HG03103 (cell line): Measurements from ENCODE around the gene ZFP57.

Source experiments
- ATAC-seq: cut with Tn5 transposase; IDR thresholded peaks from one replicate; pipeline ENCODE4 v1.9.1; 2021; ENCODE audit warnings: low read depth; ENCODE audit not compliant: unreplicated experiment

ZFP57 gene

GRCh38 chr6:29656157-29656556 lies 24.8 kb downstream of the ZFP57 start:
- no peak for ATAC-seq

DNA sequence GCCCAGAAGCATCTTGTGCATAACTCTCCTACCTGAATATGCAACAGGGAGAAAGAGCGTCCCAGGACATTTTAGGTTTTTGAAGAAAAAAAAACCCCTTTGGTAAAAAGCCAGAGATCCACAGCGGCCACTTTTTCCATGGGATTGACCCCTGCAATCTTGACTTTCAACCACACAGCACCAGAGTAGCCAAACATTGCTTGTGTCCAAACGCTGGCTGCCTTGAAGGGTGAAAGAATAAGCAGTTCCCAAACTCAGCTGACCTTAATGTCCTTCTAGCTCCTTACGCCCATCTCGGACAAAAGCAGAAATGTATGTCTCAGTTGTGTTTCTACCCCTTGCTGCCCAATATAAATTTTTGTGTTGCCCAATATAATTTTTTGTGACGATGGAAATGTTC lies 25.3 kb downstream of the ZFP57 start:
- no peak for ATAC-seq

GRCh38 chr6:29653452-29654038 lies 27.4 kb downstream of the ZFP57 start:
- ATAC-seq, result no peak

DNA sequence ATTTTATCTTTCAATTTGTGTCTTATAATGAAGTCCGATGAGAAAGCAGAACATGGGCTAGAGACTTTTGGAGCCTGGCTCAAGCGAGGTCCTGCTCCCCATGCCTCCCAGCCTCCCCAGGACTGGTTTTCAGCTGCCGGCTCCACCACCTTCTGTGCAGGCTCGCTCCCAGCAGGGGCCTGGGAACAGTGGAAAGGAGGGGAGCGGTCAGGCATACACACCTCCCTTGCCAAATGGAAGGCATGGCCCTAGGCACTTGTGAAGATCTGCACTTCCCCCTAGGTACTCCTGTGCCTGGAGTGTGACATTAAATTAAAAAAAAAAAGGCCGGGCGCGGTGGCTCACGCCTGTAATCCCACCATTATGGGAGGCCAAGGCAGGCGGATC lies 28.8 kb downstream of the ZFP57 start:
- no peak for ATAC-seq

- ATAC-seq, result no peak
These were observed 29.3 kb downstream of the ZFP57 start for GRCh38 chr6:29651413-29652197.

DNA sequence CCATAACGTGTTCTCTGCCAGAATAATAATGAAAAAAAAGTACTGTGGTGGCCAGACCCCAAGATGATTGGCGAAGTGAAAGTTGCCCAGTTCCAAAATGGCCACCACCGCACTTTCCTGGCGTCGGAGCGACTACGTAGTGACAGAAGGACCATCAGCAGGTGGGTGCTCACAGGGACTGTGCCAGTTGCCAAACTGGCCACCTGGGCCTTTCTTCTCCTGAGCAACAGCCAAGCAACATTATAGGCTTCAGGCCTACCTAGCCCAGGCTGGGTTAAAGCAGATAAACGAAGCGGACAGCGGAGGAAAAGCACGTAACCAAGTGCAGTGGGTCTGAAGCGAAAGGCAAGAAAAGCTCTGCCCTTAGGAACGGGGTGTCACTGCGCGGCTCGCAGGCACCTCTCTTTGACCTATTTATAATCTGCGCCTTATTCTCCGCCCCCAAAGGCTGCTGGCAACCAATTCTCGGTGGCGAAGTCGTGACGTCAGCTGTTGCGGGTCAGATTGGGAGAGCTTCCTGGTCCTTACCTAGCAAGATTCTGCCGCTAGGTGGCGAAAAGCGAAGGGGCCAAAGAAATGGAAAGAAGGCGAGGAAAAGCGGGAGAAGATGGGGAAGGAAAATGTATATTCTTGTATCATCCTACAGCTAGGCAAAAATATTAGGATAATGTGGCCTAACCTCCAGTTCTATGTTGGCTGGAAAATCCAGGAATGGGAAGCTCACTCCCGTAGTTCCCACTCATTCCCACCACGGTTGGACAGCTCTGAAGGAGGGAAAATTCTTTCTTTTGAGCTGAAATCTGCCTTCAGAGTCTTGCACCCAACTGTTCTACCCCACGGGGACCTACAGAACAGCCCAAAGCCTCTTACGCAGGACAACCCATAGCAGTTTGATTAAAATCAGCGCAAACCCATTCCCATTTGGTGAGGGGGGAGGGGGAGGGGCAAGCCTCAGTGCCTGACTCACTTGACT lies 31.0 kb downstream of the ZFP57 start:
- peak; percentile 90 for ATAC-seq

- no peak for ATAC-seq
These were observed 32.9 kb downstream of the ZFP57 start for GRCh38 chr6:29647927-29648642.

GRCh38 chr6:29641430-29642148 lies 39.4 kb downstream of the ZFP57 start:
- no peak for ATAC-seq

DNA sequence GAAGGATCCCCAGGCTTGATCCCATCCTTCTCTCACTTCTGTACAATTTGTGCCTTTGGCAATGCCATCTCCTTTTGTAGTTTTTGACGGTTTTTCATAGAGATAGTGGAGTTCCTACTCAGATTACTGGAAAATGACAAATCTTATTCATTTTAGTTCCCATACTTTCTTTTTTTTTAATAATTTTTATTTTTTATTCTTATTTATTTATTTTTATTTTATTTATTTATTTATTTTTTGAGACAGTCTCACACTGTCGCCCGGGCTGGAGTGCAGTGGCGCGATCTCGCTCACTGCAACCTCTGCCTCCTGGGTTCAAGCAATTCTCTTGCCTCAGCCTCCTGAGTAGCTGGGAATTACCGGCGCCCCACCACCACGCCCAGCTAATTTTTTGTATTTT lies 43.7 kb downstream of the ZFP57 start:
- ATAC-seq, result no peak

DNA sequence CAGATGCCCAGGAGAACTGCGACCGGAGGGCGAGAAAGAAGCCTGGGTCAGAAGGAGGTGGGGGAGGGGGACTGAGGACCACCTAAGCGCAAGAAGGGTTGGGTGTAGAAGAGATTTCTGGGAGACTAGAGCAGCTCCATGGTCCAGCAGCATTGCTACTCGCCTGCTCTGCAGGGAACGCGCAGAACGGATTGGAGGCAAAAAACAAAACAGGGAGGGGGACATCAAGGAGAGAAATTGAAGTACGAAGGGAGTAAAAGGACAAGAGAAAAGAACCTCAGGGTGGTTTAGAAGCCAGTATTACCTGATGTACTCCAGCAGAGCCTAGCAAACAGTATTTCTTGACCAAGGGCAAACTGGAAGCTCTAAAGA lies 47.4 kb downstream of the ZFP57 start:
- no peak for ATAC-seq

DNA sequence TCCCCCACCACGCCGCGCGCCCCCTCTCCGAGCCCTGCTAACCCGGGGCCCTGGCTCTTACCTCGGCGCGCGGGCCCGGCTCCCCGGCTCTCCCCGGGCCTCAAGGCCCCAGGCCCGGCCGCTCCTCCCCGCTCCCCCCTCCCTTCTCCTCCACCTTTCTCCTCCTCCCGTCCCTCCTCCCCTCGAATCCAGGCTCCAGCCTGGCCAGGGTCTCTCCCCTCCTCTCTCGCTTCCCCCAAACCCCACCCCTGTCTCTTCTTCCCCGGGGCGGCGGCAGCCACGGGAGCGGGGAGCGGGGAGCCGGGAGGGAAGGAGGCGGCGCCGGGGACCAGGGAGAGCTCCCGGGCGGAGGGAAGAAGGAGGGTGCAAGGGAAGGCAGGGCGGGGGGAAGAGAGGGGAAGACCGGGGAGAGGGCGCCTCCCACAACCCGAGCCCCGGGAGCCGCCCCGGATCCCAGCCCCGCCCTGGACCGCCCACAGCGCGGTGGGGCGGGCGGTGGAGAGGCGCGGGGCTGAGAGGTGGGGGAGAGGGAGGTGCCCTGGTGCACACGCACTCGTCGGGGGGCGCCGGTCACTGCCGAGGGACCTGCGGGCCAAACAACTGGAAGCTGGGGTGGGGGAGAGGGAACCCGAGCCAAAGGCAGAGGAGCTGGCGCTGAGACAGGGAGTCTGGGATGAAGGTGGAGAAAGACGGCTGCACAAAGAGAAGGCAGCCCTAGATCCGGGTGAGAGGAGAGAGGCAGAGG lies 48.0 kb downstream of the ZFP57 start, which contains the start of gene GABBR1:
Gene GABBR1 (minus strand): TSS at position 395 of the 745 bp plus-strand sequence. CDS start 798 bp downstream, outside the sequence.
- peak; percentile 55 for ATAC-seq

GRCh38 chr6:29631860-29632731 lies 48.9 kb downstream of the ZFP57 start:
- peak; percentile 35 for ATAC-seq

DNA sequence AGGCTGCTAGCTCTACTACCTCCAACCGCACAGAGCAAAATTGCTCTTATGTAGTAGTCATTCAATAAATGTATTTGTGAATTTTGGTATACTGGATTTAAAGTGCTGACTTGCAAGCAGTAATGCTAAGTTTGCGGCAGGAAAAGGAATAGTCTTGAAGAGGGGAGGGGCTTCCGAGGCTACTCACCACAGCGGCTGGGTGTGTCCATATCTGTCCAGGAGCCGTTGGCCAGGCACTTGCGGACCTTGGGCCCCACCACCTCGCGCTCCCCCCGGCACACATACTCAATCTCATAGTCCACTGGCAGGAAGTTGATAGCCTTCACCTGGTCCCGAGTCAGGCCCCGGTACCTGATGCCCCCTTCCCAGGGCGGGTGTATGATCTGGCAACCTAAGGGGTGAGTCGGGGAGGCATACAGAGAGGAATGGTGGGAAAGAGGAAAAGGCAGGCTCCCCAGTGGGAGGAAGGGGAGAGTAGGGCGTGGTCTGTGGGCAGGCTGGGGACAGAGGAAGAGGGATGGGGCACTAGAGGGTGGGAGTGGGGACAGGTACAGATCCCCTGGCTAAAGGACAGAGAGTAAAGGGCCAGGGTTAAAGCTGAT lies 49.6 kb downstream of the ZFP57 start:
- no peak for ATAC-seq

DNA sequence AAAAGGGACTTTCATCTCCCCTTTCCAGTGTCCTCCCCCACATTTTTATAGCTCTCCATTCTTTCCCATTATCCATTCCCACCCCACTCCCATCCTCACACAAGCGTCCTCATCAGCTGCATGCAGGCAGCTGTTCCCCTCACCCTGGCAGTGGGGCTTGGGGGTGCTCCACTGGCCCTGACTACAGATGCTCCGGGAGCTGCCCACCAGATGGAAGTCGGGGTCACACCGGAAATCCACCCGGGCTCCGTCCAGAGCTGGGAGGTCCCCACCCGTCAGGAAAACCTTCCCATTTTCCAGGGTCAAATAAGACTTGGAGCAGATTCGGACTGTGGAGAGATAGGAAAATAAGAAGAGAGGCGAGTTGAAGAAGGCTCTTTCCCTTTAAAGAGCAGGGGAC lies 50.6 kb downstream of the ZFP57 start:
- no peak for ATAC-seq

- ATAC-seq, result no peak
These were observed 51.4 kb downstream of the ZFP57 start for GRCh38 chr6:29629571-29629970.

GRCh38 chr6:29628419-29629281 lies 52.3 kb downstream of the ZFP57 start:
- ATAC-seq, result no peak
